GM19023 (cell line): Measurements from ENCODE around the gene TTC36.
A peak's percentile ranks its signal among the peaks of the same experiment; 100 is the strongest.
"Not testable (repeated sequence)": the region's sequence is repeated elsewhere in the genome, so short reads cannot be mapped to it uniquely, and the experiment has no call there.

Experiments used
- ATAC-seq: cut with Tn5 transposase; IDR thresholded peaks from one replicate; pipeline ENCODE4 v1.9.1; 2021; ENCODE audit warnings: mild to moderate bottlenecking, moderate library complexity; ENCODE audit not compliant: unreplicated experiment

Gene TTC36, protein sequence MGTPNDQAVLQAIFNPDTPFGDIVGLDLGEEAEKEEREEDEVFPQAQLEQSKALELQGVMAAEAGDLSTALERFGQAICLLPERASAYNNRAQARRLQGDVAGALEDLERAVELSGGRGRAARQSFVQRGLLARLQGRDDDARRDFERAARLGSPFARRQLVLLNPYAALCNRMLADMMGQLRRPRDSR

DNA sequence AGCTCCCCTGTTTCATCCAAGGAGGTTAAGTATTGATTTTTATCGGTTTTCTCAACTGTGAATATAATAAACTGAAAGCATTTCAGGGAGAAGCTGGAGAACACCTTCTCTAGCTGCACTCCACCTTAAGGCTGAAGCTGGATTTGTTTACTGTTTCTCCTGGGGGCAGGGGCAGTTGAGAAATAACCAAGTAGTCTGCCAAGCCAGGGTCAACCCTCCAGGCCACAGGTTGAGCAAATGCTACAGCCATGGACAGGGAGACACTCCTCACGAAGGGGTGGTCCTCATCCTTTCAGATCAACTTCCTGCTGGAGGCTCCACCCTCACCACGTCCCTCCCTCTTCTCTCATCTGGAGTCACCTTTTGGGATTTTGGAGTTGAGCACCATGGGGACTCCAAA, at the start of gene TTC36:
Gene TTC36, plus strand, starts transcription at position 366 of the 400 bp plus-strand sequence. Its CDS starts 21 bp downstream, at position 387.
- no peak for ATAC-seq

GRCh38 chr11:118481238-118481637, 46.0 kb upstream of the TTC36 start:
- not testable (repeated sequence) for ATAC-seq

DNA sequence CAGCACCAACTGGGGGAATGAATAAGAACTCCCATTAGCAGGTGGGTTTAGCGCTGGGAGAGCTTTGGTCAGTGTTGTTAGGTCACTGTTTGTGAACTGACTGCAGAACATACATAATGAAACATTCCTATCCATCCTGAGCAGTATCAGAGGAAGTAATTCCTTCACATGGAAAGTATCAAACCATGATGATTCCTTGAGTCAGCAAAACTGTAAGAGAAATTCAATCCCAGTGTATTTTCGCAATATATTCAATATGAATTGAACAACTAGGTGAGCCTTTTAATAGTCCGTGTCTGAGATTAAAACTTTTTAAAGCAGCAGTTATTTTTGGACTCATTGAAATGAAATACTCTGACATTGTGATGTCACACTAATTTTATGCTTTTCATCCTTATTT, 42.9 kb upstream of the TTC36 start:
- no peak for ATAC-seq

DNA sequence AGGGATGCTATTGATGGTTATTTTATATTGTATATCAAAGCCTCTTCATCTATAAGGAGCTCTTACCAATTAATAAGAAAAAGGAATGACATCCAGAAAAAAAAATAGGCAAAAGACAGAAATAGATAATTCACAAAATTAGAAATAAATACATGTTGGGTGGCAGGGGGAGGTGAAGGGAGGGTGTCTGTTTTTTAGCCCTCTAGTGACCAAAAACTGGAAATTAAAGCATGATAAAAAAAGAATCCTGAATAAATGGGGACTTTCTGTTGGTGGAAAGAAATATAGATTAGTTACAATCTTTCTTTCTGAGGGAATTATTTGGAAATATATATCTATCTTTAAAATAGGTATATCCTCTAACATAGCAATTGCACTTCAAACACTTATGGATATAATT, 42.0 kb upstream of the TTC36 start:
- no peak for ATAC-seq

GRCh38 chr11:118488480-118489109, 38.7 kb upstream of the TTC36 start:
- ATAC-seq = no peak

DNA sequence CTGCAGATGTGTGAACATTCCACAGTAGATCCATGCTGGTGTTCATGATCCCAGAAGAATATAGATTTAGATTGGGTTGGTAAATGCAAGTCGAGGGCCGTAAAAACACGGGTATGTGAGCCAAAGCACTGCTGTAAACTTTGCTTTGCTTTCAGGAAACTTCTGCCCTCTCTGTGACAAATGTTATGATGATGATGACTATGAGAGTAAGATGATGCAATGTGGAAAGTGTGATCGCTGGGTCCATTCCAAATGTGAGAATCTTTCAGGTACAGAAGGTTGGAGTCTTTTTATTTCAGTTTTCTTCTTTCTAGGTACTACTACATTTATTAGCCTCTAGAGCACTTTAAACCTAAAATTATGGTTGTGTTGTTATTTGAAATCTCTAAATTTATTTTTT, 36.2 kb upstream of the TTC36 start:
- no peak for ATAC-seq

- no peak for ATAC-seq
These were observed 29.4 kb upstream of the TTC36 start for GRCh38 chr11:118497831-118498230.

DNA sequence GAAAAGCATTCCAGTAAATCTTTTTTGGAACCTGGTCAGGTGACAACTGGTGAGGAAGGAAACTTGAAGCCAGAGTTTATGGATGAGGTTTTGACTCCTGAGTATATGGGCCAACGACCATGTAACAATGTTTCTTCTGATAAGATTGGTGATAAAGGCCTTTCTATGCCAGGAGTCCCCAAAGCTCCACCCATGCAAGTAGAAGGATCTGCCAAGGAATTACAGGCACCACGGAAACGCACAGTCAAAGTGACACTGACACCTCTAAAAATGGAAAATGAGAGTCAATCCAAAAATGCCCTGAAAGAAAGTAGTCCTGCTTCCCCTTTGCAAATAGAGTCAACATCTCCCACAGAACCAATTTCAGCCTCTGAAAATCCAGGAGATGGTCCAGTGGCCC, 24.1 kb upstream of the TTC36 start:
- no peak for ATAC-seq

DNA sequence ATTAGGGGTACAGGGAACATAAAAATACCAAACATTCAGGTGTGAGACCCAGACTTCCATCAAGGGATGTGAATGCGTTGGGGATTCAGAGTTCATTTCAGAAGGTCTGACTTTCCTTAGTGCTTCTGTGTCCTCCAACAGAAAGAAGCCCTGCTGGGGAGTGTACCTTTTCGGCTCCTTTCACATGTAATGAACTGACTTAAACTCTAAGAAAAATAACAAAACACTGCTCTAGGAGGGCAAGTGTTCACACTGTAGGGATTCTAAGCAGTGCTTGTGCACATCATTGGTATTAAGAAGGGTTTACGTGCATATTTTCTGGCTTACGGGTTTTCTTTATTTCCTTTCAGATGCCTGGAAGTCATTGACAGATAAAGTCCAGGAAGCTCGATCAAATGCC, 15.7 kb upstream of the TTC36 start:
- no peak for ATAC-seq

GRCh38 chr11:118514103-118514502, 13.2 kb upstream of the TTC36 start:
- ATAC-seq = no peak

DNA sequence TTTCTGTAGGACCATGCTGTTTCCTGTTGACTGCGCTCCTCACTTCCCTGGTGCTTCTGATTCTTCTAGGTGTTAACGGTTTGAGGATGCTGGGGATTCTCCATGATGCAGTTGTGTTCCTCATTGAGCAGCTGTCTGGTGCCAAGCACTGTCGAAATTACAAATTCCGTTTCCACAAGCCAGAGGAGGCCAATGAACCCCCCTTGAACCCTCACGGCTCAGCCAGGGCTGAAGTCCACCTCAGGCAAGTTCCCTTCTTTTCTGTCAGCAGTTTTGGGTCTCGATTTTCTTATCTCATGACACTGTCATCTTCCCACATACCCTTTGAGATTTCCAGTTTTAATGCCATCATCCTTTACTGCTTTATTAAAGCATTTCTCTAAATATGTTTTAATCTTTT, 7.7 kb upstream of the TTC36 start:
- ATAC-seq = no peak

DNA sequence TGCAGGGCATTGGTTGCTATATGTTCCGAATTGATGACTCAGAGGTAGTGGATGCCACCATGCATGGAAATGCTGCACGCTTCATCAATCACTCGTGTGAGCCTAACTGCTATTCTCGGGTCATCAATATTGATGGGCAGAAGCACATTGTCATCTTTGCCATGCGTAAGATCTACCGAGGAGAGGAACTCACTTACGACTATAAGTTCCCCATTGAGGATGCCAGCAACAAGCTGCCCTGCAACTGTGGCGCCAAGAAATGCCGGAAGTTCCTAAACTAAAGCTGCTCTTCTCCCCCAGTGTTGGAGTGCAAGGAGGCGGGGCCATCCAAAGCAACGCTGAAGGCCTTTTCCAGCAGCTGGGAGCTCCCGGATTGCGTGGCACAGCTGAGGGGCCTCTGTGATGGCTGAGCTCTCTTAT, 5.4 kb upstream of the TTC36 start:
- ATAC-seq = no peak

DNA sequence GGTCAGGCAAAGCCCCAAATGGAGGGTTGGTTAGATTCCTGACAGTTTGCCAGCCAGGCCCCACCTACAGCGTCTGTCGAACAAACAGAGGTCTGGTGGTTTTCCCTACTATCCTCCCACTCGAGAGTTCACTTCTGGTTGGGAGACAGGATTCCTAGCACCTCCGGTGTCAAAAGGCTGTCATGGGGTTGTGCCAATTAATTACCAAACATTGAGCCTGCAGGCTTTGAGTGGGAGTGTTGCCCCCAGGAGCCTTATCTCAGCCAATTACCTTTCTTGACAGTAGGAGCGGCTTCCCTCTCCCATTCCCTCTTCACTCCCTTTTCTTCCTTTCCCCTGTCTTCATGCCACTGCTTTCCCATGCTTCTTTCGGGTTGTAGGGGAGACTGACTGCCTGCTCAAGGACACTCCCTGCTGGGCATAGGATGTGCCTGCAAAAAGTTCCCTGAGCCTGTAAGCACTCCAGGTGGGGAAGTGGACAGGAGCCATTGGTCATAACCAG, 4.7 kb upstream of the TTC36 start:
- no peak for ATAC-seq

DNA sequence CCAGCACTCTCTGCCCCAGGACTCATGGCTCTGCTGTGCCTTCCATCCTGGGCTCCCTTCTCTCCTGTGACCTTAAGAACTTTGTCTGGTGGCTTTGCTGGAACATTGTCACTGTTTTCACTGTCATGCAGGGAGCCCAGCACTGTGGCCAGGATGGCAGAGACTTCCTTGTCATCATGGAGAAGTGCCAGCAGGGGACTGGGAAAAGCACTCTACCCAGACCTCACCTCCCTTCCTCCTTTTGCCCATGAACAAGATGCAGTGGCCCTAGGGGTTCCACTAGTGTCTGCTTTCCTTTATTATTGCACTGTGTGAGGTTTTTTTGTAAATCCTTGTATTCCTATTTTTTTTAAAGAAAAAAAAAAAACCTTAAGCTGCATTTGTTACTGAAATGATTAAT, 2.9 kb upstream of the TTC36 start:
- ATAC-seq = no peak

GRCh38 chr11:118524757-118525470, 2.4 kb upstream of the TTC36 start:
- ATAC-seq = no peak

DNA sequence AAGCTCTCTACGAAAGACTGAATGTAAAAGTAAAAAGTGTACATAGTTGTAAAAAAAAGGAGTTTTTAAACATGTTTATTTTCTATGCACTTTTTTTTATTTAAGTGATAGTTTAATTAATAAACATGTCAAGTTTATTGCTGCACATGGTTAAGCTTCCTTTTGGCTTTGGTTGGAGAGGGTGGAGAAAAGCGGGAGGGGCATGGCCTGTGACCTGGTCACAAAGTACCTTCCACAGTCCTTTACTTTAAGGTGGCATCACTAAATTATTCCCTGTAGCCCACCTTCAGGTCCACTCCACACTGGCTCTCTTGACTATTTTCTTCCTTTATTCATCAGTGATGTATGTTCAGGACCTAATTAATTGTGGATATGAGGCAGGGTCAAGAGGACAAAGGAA, 586 bp upstream of the TTC36 start:
- no peak for ATAC-seq

GRCh38 chr11:118528511-118528910, 1.2 kb downstream of the TTC36 start:
- no peak for ATAC-seq

DNA sequence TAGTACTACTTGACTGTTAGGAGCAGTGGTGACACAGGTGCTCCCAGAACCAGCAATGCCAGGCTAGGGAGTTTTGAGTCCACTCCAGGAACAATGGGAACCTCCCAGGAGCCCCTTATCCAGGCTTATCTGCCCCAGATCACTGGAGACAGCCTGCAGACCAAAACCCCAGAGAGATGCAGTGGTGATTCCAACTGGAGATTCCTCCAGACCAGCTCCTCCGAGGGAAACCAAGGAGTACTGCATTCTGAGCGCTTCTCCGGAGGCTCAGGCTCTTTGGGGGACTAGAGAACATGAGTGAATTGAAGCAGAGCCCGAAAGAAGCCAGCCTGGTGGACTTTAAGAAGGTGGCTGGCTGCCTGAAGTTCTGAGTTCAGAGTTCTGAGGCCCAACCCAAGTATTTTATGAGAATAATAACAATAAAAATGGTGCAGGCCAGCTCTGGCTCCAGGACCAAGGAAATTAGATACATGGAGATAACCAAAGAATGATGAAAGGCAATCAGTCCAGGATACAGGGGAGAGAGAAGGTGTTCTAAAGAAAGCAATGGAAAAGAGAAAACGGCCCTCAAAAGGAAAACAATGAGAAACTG, 2.4 kb downstream of the TTC36 start:
- ATAC-seq = no peak

DNA sequence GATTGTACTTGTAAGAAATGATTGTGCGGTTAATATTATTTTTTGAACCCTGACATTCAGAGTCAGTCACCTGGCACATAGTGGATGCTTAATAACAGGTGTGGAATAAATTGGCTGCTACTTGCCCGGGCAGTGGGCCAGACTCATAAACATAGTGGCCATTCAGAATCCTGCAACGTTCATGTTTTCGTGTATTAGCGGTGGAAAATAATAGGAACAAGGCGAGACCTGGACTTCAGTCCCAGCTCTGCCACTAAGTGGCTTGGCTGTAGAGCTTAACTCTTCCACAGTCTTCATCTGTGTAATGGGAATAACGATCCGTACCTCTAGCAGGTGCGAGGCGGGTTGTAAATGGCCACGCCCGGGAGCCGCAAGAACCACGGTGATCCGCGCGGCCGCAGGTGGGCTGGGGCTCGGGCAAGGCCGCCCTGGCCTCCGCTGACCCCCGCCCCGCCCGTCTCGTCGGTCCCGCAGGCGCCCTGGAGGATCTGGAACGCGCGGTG, 3.0 kb downstream of the TTC36 start:
- ATAC-seq = no peak

DNA sequence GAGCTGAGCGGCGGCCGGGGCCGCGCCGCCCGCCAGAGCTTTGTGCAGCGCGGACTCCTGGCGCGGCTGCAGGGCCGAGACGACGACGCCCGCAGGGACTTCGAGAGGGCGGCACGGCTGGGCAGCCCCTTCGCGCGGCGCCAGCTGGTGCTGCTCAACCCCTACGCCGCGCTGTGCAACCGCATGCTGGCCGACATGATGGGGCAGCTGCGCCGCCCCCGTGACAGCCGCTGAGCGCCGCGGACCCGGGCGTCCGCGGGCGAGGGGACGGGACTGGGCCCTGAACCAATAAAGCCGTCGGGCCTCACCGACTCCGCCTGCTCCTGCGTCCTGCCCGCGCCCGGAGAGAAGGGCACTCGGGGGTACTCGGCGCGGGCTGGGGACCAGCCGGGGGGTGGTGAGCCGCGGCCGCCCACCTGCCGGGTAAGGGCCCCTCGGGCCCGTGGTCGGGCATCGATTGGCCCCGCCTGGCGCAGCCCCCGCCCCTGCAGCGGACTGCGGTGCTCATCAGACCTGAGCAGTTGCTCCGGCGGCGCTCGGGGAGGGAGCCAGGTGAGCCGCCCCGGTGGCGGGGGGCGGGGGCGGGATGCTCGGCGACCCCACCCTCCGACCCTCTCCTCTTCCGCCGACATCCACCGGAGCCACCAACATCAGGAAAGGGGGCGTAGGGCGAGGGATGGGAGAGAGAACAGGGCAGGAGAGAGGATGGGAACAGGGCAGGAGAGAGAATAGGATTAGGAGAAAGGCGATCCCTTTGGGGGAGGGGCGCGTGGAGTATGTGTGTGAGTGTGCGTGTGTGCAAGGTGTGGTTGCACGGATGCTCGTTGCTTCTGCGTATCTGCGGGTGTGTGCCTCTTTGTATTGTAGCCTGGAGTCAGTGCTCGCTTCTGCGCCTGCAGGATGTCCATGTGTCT, 3.7 kb downstream of the TTC36 start, which contains the start of gene TMEM25:
Gene TMEM25, plus strand, starts transcription at position 510 of the 914 bp plus-strand sequence. CDS start 610 bp downstream, outside the sequence.
- peak; percentile 71 for ATAC-seq
